Neural progenitor cell (in vitro differentiated cells): Measurements from ENCODE around the gene C18orf32.

Source experiments
- CTCF ChIP-seq: fragments of 200-600 bp; sonication (generic); IDR thresholded peaks from 2 replicates; pipeline ENCODE4 v1.5.1; 2017; ENCODE audit warnings: antibody characterized with exemption, mild to moderate bottlenecking
- EZH2 ChIP-seq: fragments of 200-600 bp; sonication (generic); IDR thresholded peaks from 2 replicates; pipeline ENCODE4 v1.6.1; 2017; ENCODE audit warnings: antibody characterized with exemption, mild to moderate bottlenecking, moderate library complexity
- EZH2phosphoT487 ChIP-seq: fragments of 200-600 bp; sonication (generic); IDR thresholded peaks from 2 replicates; pipeline ENCODE4 v1.6.1; 2017; ENCODE audit warnings: antibody characterized with exemption

GRCh38 chr18:49483198-49483597, 3.8 kb downstream of the C18orf32 start:
- TF ChIP-seq CTCF (no peak), EZH2 (no peak), EZH2phosphoT487 (no peak)
